Central memory CD8-positive, alpha-beta T cell (primary cell): ENCODE results near the gene MS4A4E.

ENCODE experiments used
- ATAC-seq: fragments of 150-1000 bp; cut with Tn5 transposase; replicated peaks from 2 replicates; pipeline ENCODE4 v1.10.0; 2022; ENCODE audit warnings: mild to moderate bottlenecking, moderate FRiP score, moderate number of reproducible peaks; ENCODE audit not compliant: poor library complexity, severe bottlenecking; ENCODE audit errors: extremely low read depth
- DNase-seq, 2 donors: peaks; one replicate each; pipeline ENCODE4 v3.0.0; 2021; ENCODE audit warnings: low spot score in 2 of 2
- H3K27ac Mint-ChIP-seq: one replicate; pipeline ENCODE4 v1.8.0; 2022; ENCODE audit warnings: low read depth, mild to moderate bottlenecking, moderate library complexity, mixed read lengths
- H3K27me3 Mint-ChIP-seq: one replicate; pipeline ENCODE4 v1.8.0; 2022; ENCODE audit warnings: mixed read lengths
- H3K36me3 Mint-ChIP-seq: one replicate; pipeline ENCODE4 v1.8.0; 2022; ENCODE audit warnings: mild to moderate bottlenecking, moderate library complexity, mixed read lengths; ENCODE audit not compliant: insufficient read depth
- H3K4me1 Mint-ChIP-seq: one replicate; pipeline ENCODE4 v1.8.0; 2022; ENCODE audit warnings: mixed read lengths
- H3K4me3 Mint-ChIP-seq: one replicate; pipeline ENCODE4 v1.8.0; 2022; ENCODE audit warnings: mild to moderate bottlenecking, moderate library complexity, mixed read lengths
- H3K9me3 Mint-ChIP-seq: one replicate; pipeline ENCODE4 v1.8.0; 2022; ENCODE audit warnings: mixed read lengths

MS4A4E gene

DNA sequence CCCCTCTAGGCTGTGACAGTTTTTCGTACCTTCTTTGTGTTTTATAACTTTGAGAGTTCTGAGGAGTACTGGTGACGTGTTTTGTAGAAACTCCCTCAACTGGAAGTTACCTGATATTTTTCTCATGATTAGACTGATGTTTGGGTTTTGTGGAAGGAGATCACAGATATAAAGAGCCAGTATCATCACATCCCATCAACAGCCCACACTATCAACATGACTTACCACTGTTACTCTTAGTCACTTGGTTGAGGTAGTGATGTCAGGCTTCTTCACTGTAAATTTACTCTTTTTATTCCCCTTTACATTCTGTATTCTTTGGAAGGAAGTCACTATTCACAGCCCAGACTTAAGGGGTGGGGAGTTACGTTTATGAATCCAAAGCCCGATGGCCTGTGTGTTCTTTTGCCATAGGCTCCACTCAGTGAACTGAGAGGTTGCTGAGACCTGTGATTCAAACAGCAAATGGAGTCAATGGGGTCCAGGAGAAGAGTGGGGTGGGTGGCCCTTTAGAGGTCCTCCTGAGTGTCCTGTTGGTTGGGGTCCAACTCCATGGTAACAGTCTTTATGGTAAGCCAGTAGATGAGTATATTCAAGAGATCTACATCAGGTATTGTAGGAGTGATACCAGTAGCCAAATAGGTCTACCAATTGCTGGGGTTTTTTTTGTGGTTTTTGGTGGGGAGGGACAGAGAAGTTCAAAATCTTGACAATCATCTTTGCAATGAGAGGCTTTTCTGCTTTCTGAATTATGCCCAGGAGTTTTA, 15.2 kb upstream of the MS4A4E start:
- no peak for ATAC-seq
- Mint-ChIP-seq H3K36me3 (no peaks in the 10 kb centered on the region), H3K4me1 (no peaks in the 10 kb centered on the region), H3K27ac (no peak overlapping the region), H3K9me3 (no peaks in the 10 kb centered on the region), H3K4me3 (no peak overlapping the region), H3K27me3 (peaks cover 33% of the 10 kb centered on the region)
- DNase-seq = no peak

DNA sequence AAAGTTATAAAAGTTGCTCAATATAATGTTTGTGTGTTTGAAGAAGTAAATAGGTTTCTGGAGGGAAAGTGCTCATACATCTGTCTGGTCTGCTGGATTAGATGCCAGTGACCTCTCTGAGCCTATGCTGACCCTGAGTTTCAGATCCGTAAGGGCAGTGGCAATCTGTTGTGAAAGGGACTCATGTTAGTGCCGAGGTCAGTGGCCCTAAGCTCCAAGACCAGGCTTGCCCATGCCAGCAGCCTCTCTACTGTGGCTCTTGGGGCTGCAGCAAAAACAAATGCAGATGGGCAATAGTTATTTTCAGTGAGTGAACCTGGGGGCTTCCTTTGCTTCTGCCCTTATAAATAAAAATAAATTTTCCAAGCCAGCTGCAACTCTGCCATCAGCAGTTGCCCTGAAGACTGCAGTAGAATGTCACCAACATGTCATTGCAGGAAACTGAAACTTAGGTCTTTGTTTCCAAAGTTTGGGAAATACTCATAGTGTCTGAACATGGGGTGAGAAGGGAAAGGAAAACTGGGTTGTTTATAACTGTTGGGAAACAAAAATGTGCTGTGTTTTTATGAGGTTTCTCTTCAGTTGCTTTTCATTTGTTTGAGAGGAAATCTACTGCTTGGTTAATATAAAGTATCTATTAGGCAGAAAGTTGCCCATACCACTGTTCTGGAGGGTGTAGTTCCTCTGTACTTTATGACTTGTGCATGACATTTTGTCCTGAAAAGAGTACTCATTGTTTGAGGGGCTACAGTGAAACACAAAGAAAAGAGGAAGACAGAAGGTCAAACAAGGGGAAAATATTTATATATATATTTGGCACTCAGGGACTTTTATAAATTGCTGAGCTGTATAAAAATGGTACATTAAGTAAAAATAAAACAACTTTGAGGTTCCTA, 9.5 kb upstream of the MS4A4E start:
- H3K36me3 Mint-ChIP-seq = no peaks in the 10 kb centered on the region
- no peak overlapping the region for H3K27ac Mint-ChIP-seq
- peaks cover 44% of the 10 kb centered on the region for H3K27me3 Mint-ChIP-seq
- H3K9me3 Mint-ChIP-seq = no peaks in the 10 kb centered on the region
- no peak for DNase-seq
- H3K4me3 Mint-ChIP-seq = no peak overlapping the region
- no peaks in the 10 kb centered on the region for H3K4me1 Mint-ChIP-seq
- ATAC-seq = no peak

DNA sequence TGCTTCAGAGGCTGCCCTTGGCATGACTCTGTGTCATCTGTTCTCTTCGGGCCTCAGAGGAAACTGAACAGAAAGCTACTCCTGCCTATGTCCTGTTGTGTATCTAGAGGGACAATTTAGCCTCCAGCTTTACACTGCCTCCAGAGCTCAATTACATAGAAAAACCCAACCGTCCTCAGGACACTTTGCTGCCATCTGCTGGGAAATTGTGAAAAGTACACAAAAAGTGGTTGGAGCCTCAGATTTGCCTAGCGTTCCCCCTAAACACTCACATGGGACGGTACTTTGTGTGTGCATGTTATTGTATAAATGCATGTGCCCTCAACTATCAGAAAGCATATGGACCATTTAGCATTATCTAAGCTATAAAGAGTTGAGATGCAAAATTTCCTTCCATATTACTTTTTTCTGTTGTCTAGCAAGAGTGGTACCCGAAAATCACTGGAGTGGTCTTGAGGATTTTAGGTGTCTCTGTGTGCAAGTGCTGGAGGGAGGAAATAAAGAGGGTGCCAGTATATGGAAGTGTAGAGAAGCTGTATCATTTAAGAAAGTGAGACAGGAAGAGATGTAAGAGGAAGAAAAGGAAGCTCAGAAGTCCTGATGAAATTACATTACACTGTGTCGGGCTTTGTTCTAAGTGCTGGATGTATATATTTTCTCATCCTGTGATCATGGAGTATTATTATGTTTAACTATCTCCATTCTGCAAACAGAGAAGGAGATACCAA, 8.7 kb upstream of the MS4A4E start:
- H3K4me1 Mint-ChIP-seq = no peaks in the 10 kb centered on the region
- no peaks in the 10 kb centered on the region for H3K36me3 Mint-ChIP-seq
- no peaks in the 10 kb centered on the region for H3K9me3 Mint-ChIP-seq
- H3K4me3 Mint-ChIP-seq = no peak overlapping the region
- no peak overlapping the region for H3K27ac Mint-ChIP-seq
- no peak for DNase-seq
- no peak for ATAC-seq
- H3K27me3 Mint-ChIP-seq = peaks cover 44% of the 10 kb centered on the region

DNA sequence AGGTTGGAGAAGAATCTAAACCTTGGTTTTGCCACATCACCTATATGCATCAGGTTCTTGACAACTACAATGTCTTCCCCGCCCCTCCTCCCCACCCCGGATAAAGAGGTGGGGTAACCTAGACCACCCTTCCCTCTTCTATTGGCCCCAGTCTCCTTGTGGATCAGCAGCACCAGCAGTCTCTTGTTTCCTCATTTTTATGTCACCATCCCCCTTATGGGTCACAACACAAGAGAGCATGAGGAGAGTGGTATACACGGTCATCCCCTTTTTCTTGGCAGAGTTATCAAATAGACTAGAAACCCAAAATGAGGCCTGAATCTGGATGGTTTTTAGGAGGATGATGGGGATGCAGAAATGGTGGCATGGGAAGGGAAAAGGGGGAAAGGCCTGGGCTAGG, 1.2 kb downstream of the MS4A4E start:
- Mint-ChIP-seq H3K4me1 (no peaks in the 10 kb centered on the region), H3K9me3 (no peaks in the 10 kb centered on the region), H3K27me3 (peaks cover 79% of the 10 kb centered on the region), H3K4me3 (no peak overlapping the region), H3K27ac (no peak overlapping the region), H3K36me3 (no peaks in the 10 kb centered on the region)
- no peak for DNase-seq
- ATAC-seq = no peak

DNA sequence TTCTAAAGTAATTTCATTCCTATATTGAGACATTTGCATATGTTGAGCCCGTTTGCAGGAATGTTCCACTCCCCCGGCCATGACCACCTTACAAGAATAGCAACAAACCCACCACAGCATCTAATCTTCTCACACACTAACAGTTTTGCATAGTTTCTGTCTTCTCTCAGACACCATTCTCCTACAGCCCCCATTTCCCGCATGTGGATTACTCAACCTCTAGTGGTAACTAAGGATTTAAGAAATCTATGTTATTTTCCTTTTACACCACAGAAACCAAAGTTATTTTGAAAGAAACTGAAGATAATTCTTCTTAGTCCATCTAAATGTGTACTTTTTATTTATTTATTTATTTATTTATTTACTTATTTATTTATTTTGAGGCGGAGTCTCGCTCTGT, 2.3 kb downstream of the MS4A4E start:
- Mint-ChIP-seq H3K27ac (no peak overlapping the region), H3K9me3 (no peaks in the 10 kb centered on the region), H3K4me1 (no peaks in the 10 kb centered on the region), H3K4me3 (no peak overlapping the region), H3K27me3 (peaks cover 81% of the 10 kb centered on the region), H3K36me3 (no peaks in the 10 kb centered on the region)
- DNase-seq = no peak
- no peak for ATAC-seq

DNA sequence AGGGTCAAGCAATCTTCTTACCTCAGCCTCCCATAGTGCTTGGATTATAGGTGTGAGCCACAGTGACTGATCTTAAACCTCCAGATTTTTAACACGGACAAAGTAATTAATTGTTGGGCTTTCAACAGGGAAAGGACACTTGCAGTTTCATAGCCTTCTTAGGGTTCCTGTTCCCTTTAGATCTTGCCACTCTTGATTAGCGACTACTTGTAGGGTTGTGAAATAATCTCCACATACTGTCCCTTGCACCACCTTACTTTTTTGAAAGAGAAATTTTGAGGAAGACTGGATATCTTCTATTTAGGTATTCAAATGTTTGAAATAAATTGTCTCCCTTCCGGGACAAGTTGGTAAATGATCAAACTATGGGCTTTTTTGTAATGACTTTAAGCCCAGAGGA, 7.6 kb downstream of the MS4A4E start:
- Mint-ChIP-seq H3K4me3 (no peak overlapping the region), H3K9me3 (no peaks in the 10 kb centered on the region), H3K27ac (no peak overlapping the region), H3K4me1 (no peaks in the 10 kb centered on the region), H3K36me3 (no peaks in the 10 kb centered on the region), H3K27me3 (peaks cover 60% of the 10 kb centered on the region)
- DNase-seq (no peak), ATAC-seq (no peak)

DNA sequence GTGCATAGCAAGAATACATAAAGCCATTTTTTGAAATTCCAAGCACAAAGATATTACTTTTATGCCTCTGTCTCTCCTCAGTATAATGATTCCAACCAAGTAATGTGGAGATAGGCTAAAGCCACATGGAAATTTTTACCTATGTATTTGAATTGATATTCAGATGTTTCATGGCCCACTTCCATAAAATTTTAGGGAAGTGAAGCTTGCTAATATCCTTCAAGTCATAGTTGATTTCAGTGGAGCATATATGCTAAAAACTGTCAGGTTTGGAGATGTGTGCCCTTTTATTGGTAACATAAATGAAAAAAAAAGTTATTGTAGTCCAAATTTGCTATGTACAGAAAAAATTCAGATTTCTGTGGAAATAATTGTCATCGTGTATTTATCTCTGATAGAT, 12.3 kb downstream of the MS4A4E start:
- H3K9me3 Mint-ChIP-seq = no peaks in the 10 kb centered on the region
- peaks cover 25% of the 10 kb centered on the region for H3K27me3 Mint-ChIP-seq
- no peak for ATAC-seq
- H3K4me1 Mint-ChIP-seq = no peaks in the 10 kb centered on the region
- no peak for DNase-seq
- H3K4me3 Mint-ChIP-seq = no peak overlapping the region
- H3K36me3 Mint-ChIP-seq = no peaks in the 10 kb centered on the region
- no peak overlapping the region for H3K27ac Mint-ChIP-seq

DNA sequence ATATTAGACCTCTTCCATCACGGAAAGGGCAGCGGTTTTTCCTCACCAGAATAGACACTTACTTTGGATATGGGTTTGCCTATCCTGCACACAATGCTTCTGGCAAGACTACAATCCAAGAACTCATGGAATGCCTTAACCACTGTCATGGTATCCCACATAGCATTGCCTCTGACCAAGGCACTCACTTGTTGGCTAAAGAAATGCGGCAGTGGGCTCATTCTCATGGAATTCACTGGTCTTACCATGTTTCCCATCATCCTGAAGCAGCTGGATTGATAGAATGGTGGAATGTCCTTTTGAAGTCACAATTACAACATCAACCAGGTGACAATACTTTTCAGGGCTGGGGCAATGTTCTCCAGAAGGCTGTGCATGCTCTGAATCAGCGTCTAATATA, 20.8 kb downstream of the MS4A4E start:
- no peaks in the 10 kb centered on the region for H3K9me3 Mint-ChIP-seq
- peaks cover 67% of the 10 kb centered on the region for H3K27me3 Mint-ChIP-seq
- no peaks in the 10 kb centered on the region for H3K36me3 Mint-ChIP-seq
- H3K4me3 Mint-ChIP-seq = no peak overlapping the region
- H3K4me1 Mint-ChIP-seq = no peaks in the 10 kb centered on the region
- ATAC-seq (no peak), DNase-seq (no peak)
- H3K27ac Mint-ChIP-seq = no peak overlapping the region

- peaks cover 72% of the 10 kb centered on the region for H3K27me3 Mint-ChIP-seq
- no peak overlapping the region for H3K4me3 Mint-ChIP-seq
- H3K9me3 Mint-ChIP-seq = no peaks in the 10 kb centered on the region
- H3K4me1 Mint-ChIP-seq = no peaks in the 10 kb centered on the region
- H3K36me3 Mint-ChIP-seq = no peaks in the 10 kb centered on the region
- DNase-seq (no peak), ATAC-seq (no peak)
- no peak overlapping the region for H3K27ac Mint-ChIP-seq
Observed at GRCh38 chr11:60221692-60222091, 21.2 kb downstream of the MS4A4E start.

DNA sequence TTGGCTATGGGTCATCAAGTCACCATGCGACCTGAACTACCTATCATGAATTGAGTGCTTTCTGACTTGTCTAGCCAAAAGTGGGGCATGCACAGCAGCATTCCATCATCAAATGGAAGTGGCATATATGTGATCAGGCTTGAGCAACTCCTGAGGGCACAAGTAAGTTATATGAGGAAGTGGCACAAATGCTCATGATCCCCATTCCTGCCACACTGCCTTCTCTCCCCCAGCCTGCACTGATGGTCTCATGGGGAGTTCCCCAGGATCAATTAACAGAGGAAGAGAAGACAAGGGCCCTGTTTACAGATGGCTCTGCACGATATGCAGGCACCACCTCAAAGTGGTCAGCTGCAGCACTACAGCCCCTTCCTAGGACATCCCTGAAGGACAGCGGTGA, 21.8 kb downstream of the MS4A4E start:
- Mint-ChIP-seq H3K4me1 (no peaks in the 10 kb centered on the region), H3K27ac (no peak overlapping the region), H3K36me3 (no peaks in the 10 kb centered on the region), H3K27me3 (peaks cover 74% of the 10 kb centered on the region), H3K9me3 (no peaks in the 10 kb centered on the region), H3K4me3 (no peak overlapping the region)
- no peak for DNase-seq
- no peak for ATAC-seq

DNA sequence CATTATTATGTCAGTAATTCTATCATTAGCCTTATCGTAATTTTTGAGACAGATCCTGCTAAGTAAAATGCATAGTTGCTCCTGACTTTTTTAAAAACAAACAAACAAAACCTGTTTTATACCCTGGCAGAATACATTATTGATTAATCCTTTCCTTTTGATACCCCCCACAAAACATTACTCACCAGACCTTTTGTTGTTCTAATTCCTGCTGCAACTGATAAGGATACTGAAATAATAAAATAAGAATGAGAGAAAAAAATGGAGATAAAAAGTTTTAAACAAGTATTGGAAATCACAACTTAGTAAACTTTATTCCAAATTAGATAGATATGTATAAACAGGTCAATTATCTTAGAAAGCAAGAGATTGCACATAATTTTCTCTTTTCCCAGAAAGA, 28.6 kb downstream of the MS4A4E start:
- DNase-seq (no peak), ATAC-seq (no peak)
- no peak overlapping the region for H3K27ac Mint-ChIP-seq
- H3K9me3 Mint-ChIP-seq = no peaks in the 10 kb centered on the region
- peaks cover 1% of the 10 kb centered on the region for H3K36me3 Mint-ChIP-seq
- no peak overlapping the region for H3K4me3 Mint-ChIP-seq
- peaks cover 40% of the 10 kb centered on the region for H3K27me3 Mint-ChIP-seq
- no peaks in the 10 kb centered on the region for H3K4me1 Mint-ChIP-seq

DNA sequence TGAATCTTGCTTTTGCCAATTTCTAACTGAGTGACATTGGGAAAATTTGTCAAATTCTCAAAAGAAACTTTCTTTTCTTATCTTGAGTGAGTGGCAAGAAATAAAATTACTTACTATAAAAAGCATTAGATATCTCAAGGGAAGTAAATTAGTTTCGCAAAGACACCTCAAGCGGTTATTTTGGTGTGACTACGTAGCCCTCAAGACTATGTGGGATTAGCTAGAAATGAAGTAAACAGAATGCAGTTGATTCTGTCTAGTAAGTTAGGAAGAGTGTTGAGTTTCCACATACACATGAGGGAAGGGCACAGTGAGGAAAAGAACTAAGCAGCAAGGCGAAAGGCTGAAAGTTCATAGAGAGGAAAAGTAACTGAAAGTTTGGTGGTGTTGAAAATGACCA, 31.7 kb downstream of the MS4A4E start:
- H3K27ac Mint-ChIP-seq = no peak overlapping the region
- DNase-seq (no peak), ATAC-seq (no peak)
- H3K4me1 Mint-ChIP-seq = no peaks in the 10 kb centered on the region
- H3K27me3 Mint-ChIP-seq = peaks cover 36% of the 10 kb centered on the region
- H3K9me3 Mint-ChIP-seq = no peaks in the 10 kb centered on the region
- H3K36me3 Mint-ChIP-seq = peaks cover 1% of the 10 kb centered on the region
- H3K4me3 Mint-ChIP-seq = no peak overlapping the region
